Activated naive CD4-positive, alpha-beta T cell treated with anti-CD3 and anti-CD28 coated beads for 36 hours (primary cell): ENCODE data around the gene GORAB. TPM values are rescaled to one million over a fixed set of nuclear protein-coding genes. Genes with fewer than 3 reads are reported as not detected.

Experiments used
- CTCF ChIA-PET: fragments of 350-600 bp; sonication (Branson Sonifier 250); formaldehyde crosslinking; loops from one replicate; lab custom pipeline; 2021; ENCODE audit warnings: antibody characterized with exemption; lab: Charles Lee
- DNase-seq: peaks from one replicate; pipeline ENCODE4 v3.0.0-alpha.2; 2020
- H3K27ac Mint-ChIP-seq: one replicate; pipeline ENCODE4 v1.8.0; 2021; ENCODE audit warnings: mild to moderate bottlenecking, mixed read lengths
- H3K27me3 Mint-ChIP-seq: one replicate; pipeline ENCODE4 v1.8.0; 2021; ENCODE audit warnings: low read depth, mixed read lengths
- H3K36me3 Mint-ChIP-seq: one replicate; pipeline ENCODE4 v1.8.0; 2021; ENCODE audit warnings: low read depth, mixed read lengths
- H3K4me1 Mint-ChIP-seq: one replicate; pipeline ENCODE4 v1.8.0; 2021; ENCODE audit warnings: low read depth, mixed read lengths
- H3K4me3 Mint-ChIP-seq: one replicate; pipeline ENCODE4 v1.8.0; 2021; ENCODE audit warnings: mild to moderate bottlenecking, moderate library complexity, mixed read lengths
- H3K9me3 Mint-ChIP-seq: one replicate; pipeline ENCODE4 v1.8.0; 2021; ENCODE audit warnings: mixed read lengths
- intact Hi-C: fragments of 100-400 bp; cut with micrococcal nuclease; formaldehyde crosslinking; loops from one replicate; pipeline ENCODE4 v1.15.1; 2023
- total RNA-seq, 2 experiments: library from RNA; stranded (reverse); gene quantifications; one replicate each; pipeline ENCODE4 v1.2.3, GENCODE V29; 2021

GORAB gene
- total RNA-seq, 2 experiments from 2014 or later: 9.5 TPM

- Mint-ChIP-seq H3K4me3 (no peak overlapping the region), H3K36me3 (no peaks in the 10 kb centered on the region), H3K27me3 (peaks cover 22% of the 10 kb centered on the region), H3K9me3 (no peaks in the 10 kb centered on the region), H3K27ac (no peak overlapping the region), H3K4me1 (no peaks in the 10 kb centered on the region)
- DNase-seq: no peak
- intact Hi-C loops: no loop called here
- CTCF ChIA-PET: no interaction called here
These were observed 13.0 kb upstream of the GORAB start for GRCh38 chr1:170518965-170519364.

- Mint-ChIP-seq H3K4me1 (no peaks in the 10 kb centered on the region), H3K4me3 (no peak overlapping the region), H3K9me3 (no peaks in the 10 kb centered on the region), H3K27ac (no peak overlapping the region), H3K27me3 (peaks cover 26% of the 10 kb centered on the region), H3K36me3 (no peaks in the 10 kb centered on the region)
- intact Hi-C loops: no loop called here
- CTCF ChIA-PET: no interaction called here
- no peak for DNase-seq
These were observed 11.4 kb upstream of the GORAB start for GRCh38 chr1:170520601-170521000.

GRCh38 chr1:170521818-170522217 is 10.1 kb upstream of the GORAB start:
- intact Hi-C loops: no loop called here
- H3K4me1 Mint-ChIP-seq: no peaks in the 10 kb centered on the region
- H3K27ac Mint-ChIP-seq: no peak overlapping the region
- H3K4me3 Mint-ChIP-seq: no peak overlapping the region
- H3K27me3 Mint-ChIP-seq: peaks cover 26% of the 10 kb centered on the region
- no peaks in the 10 kb centered on the region for H3K36me3 Mint-ChIP-seq
- no peaks in the 10 kb centered on the region for H3K9me3 Mint-ChIP-seq
- CTCF ChIA-PET: interaction anchor here (0.6 kb wide), 1 partner anchor 42 kb away, joined by 3 read pairs; no protein-coding TSS in a partner anchor
- DNase-seq: no peak

DNA sequence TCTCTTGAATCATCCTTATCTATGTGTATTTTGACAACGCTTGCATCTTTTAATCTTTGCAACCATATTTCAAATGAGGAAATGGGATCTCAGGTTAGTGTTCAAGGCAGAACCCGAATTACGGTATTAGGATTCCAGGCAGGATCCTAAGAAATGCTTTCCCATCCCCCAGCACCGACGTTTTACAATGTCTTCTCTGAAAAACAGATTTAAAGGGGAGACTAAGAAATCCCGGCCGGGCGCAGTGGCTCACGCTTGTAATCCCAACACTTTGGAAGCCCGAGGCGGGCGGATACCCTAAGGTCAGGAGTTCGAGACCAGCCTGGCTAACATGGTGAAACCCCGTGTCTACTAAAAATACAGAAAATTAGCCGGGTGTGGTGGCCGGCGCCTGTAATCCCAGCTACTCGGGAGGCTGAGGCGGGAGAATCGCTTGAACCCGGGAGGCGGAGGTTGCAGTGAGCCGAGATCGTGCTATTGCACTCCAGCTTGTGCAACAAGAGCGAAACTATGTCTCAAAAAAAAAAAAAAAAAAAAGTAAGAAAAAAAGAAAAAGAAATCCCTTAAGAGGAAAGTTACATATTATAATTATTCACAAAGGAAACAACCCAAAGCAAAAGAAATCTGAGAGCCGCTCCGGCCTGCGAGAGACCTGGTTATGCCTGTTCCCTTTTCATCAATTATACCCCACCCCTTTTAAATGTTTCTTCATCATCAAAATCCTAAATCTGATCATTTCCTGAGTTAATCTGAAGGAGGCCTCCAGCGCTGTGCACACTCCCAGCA is 801 bp upstream of the GORAB start:
- intact Hi-C loops: loop anchor here (5.0 to 10.0 kb wide), 5 partner anchors 781 to 1211 kb away; partner anchors contain the start of genes BLZF1, F5, FMO4 and NME7
- H3K9me3 Mint-ChIP-seq: no peaks in the 10 kb centered on the region
- H3K36me3 Mint-ChIP-seq: peaks cover under 1% of the 10 kb centered on the region
- H3K27ac Mint-ChIP-seq: no peak overlapping the region
- H3K4me3 Mint-ChIP-seq: no peak overlapping the region
- peaks cover 11% of the 10 kb centered on the region for H3K4me1 Mint-ChIP-seq
- H3K27me3 Mint-ChIP-seq: no peaks in the 10 kb centered on the region
- CTCF ChIA-PET: no interaction called here
- no peak for DNase-seq

- Mint-ChIP-seq H3K4me3 (no peak overlapping the region), H3K27me3 (no peaks in the 10 kb centered on the region), H3K9me3 (no peaks in the 10 kb centered on the region), H3K4me1 (peaks cover 24% of the 10 kb centered on the region), H3K36me3 (peaks cover 3% of the 10 kb centered on the region), H3K27ac (no peak overlapping the region)
- intact Hi-C loops: loop anchor here (2.0 to 10.0 kb wide), 6 partner anchors 134 to 1209 kb away; partner anchors contain the start of genes BLZF1, F5, FMO4 and NME7
- CTCF ChIA-PET: interaction anchor here (0.5 kb wide), 1 partner anchor 1049 kb away, joined by 3 read pairs; no protein-coding TSS in a partner anchor
- DNase-seq: no peak
These were observed 1.3 kb downstream of the GORAB start for GRCh38 chr1:170533298-170533697.

GRCh38 chr1:170534626-170535147 is 2.7 kb downstream of the GORAB start:
- no peak for DNase-seq
- CTCF ChIA-PET: interaction anchor here (0.5 kb wide), 1 partner anchor 19 kb away, joined by 4 read pairs; no protein-coding TSS in a partner anchor
- H3K4me1 Mint-ChIP-seq: peaks cover 24% of the 10 kb centered on the region
- no peaks in the 10 kb centered on the region for H3K27me3 Mint-ChIP-seq
- intact Hi-C loops: loop anchor here (5.0 to 10.0 kb wide), 5 partner anchors 778 to 1208 kb away; partner anchors contain the start of genes BLZF1, F5, FMO4 and NME7
- no peaks in the 10 kb centered on the region for H3K9me3 Mint-ChIP-seq
- H3K4me3 Mint-ChIP-seq: no peak overlapping the region
- H3K27ac Mint-ChIP-seq: no peak overlapping the region
- H3K36me3 Mint-ChIP-seq: peaks cover 13% of the 10 kb centered on the region

DNA sequence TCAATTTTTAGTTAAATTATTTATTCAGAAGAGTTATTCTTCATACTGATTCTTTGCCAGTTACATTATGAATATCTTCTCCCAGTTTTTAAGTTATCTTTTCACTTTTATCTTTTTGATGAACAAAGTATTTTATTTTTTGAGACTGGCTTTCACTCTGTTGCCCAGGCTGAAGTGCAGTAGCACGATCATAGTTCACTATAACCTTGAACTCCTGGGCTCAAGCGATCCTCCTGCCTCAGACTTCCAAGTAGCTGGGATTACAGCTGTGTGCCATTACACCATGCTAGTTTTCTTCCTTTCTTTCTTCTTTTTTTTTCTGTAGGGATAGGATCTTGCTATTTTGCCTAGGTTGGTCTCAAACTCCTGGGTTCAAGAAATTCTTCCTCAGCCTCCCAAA is 3.5 kb downstream of the GORAB start:
- intact Hi-C loops: loop anchor here (10.0 kb wide), 1 partner anchor 951 kb away; the partner anchor contains the start of gene F5
- Mint-ChIP-seq H3K9me3 (no peaks in the 10 kb centered on the region), H3K4me3 (no peak overlapping the region)

DNA sequence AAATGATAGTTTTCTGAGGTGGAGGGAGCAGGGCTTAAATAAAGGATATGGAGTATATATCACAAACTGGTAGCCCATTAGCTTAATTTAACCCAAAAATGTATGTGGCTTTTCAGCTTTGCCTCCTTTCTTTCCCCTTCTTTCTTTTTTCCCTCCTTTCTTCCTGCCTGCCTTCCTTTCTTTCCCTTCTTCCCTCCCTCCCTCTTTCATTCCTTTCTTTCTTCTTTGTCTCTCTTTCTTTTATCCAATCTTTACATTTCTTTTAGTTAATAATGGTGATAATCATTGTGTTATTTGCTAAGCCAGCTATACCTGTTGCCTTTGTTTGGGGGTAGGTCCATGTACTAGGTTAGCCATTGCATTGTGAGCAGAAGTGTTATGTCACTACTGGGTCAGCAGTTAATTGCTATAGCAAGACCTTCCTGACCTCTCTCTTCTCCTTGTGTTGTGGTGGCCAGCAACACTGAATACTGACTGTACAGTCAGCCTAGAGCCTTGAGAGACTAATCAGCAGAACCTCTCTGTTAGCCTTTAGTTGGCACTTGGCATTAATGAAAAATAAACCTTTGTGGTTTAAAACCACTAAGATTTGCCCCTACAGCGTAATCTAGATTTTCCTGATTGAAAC is 5.1 kb downstream of the GORAB start:
- no peaks in the 10 kb centered on the region for H3K9me3 Mint-ChIP-seq
- intact Hi-C loops: loop anchor here (10.0 kb wide), 1 partner anchor 952 kb away; the partner anchor contains the start of gene F5

More for the DNA sequence above, 3.5 kb downstream of the GORAB start:
- Mint-ChIP-seq H3K4me1 (peaks cover 24% of the 10 kb centered on the region), H3K27ac (no peak overlapping the region), H3K36me3 (peaks cover 20% of the 10 kb centered on the region), H3K27me3 (no peaks in the 10 kb centered on the region)
- CTCF ChIA-PET: no interaction called here
- no peak for DNase-seq

GRCh38 chr1:170537798-170538503 is 6.0 kb downstream of the GORAB start:
- Mint-ChIP-seq H3K27ac (no peak overlapping the region), H3K4me3 (no peak overlapping the region), H3K4me1 (peaks cover 22% of the 10 kb centered on the region), H3K36me3 (peaks cover 33% of the 10 kb centered on the region), H3K27me3 (no peaks in the 10 kb centered on the region), H3K9me3 (no peaks in the 10 kb centered on the region)
- intact Hi-C loops: loop anchor here (10.0 kb wide), 1 partner anchor 953 kb away; the partner anchor contains the start of gene F5
- CTCF ChIA-PET: interaction anchor here (0.9 kb wide), 1 partner anchor 13 kb away, joined by 3 read pairs; no protein-coding TSS in a partner anchor
- no peak for DNase-seq

More for the DNA sequence above, 5.1 kb downstream of the GORAB start:
- peaks cover 22% of the 10 kb centered on the region for H3K4me1 Mint-ChIP-seq
- CTCF ChIA-PET: interaction anchor here (0.9 kb wide), 1 partner anchor 14 kb away, joined by 3 read pairs; no protein-coding TSS in a partner anchor
- no peak overlapping the region for H3K4me3 Mint-ChIP-seq
- no peak overlapping the region for H3K27ac Mint-ChIP-seq
- H3K27me3 Mint-ChIP-seq: no peaks in the 10 kb centered on the region
- no peak for DNase-seq
- H3K36me3 Mint-ChIP-seq: peaks cover 30% of the 10 kb centered on the region

- no peak for DNase-seq
- intact Hi-C loops: loop anchor here (10.0 kb wide), 1 partner anchor 954 kb away; the partner anchor contains the start of gene F5
- Mint-ChIP-seq H3K9me3 (no peaks in the 10 kb centered on the region), H3K36me3 (peaks cover 38% of the 10 kb centered on the region), H3K27me3 (no peaks in the 10 kb centered on the region), H3K27ac (no peak overlapping the region), H3K4me3 (no peak overlapping the region), H3K4me1 (peaks cover 22% of the 10 kb centered on the region)
- CTCF ChIA-PET: no interaction called here
These were observed 6.7 kb downstream of the GORAB start for GRCh38 chr1:170538687-170539086.

DNA sequence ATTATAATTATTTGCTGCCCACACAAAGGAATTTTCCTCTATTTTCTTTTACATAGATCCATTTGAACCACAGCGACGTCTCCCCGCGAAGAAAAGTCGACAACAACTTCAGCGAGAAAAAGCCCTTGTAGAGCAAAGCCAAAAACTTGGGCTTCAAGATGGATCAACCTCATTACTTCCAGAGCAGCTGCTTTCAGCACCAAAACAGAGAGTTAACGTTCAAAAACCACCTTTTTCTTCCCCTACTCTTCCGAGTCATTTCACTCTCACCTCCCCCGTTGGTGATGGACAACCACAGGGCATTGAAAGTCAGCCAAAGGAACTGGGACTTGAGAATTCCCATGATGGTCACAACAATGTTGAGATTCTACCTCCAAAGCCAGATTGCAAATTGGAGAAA is 7.2 kb downstream of the GORAB start:
- no peaks in the 10 kb centered on the region for H3K27me3 Mint-ChIP-seq
- CTCF ChIA-PET: no interaction called here
- H3K36me3 Mint-ChIP-seq: peaks cover 43% of the 10 kb centered on the region
- DNase-seq: no peak
- intact Hi-C loops: loop anchor here (10.0 kb wide), 1 partner anchor 954 kb away; the partner anchor contains the start of gene F5
- H3K4me3 Mint-ChIP-seq: no peak overlapping the region
- H3K27ac Mint-ChIP-seq: no peak overlapping the region
- peaks cover 22% of the 10 kb centered on the region for H3K4me1 Mint-ChIP-seq
- no peaks in the 10 kb centered on the region for H3K9me3 Mint-ChIP-seq
